K562 (cell line): ENCODE data around the gene UIMC1. TPM values are rescaled to one million over a fixed set of nuclear protein-coding genes. Genes with fewer than 3 reads are reported as not detected.

Experiments
- ATAC-seq: fragments of 200-7000 bp; cut with Tn5 transposase; 3 replicates; pipeline ENCODE4 v1.9.1; 2020; ENCODE audit warnings: moderate library complexity
- BruUV-seq: library from RNA; stranded (reverse); fragments of 400-500 nt; replicated peaks from 2 replicates; lab custom pipeline; 2021; lab: Mats Ljungman, UMichigan
- CTCF ChIA-PET: fragments of 300-600 bp; formaldehyde crosslinking; extraction: SDS; loops from one replicate; lab custom pipeline; 2021; ENCODE audit warnings: low intra/inter-chr PET ratio; lab: Yijun Ruan, JAX
- POLR2A ChIA-PET: fragments of 300-600, 350-650 bp; sonication (Branson Sonifier 250); formaldehyde crosslinking; extraction: SDS; loops from one replicate; lab custom pipeline; 2021; ENCODE audit warnings: antibody characterized with exemption, inconsistent platforms; lab: Yijun Ruan, JAX
- DNase-seq, 4 experiments: peaks; one replicate each; pipeline versions ENCODE4 v3.0.0 to v3.0.0-alpha.2; 2011 to 2018; ENCODE audit warnings: low spot score in 3 of 4, mixed read lengths in 3 of 4; ENCODE audit errors: extremely low read depth in 1 of 4
- FAIRE-seq: peaks from 2 replicates; lab custom pipeline; 2011; peaks lifted over from hg19 to GRCh38; lab: Jason Lieb, UNC
- H2AFZ ChIP-seq: 2 replicates; pipeline ENCODE4 v1.6.0; 2011; ENCODE audit warnings: low read depth, low read length, control low read depth, inconsistent platforms
- H3K27ac ChIP-seq: fragments of 200-600 bp; 3 replicates; pipeline ENCODE4 v1.8.0; 2011; ENCODE audit warnings: low read depth, mild to moderate bottlenecking, control low read depth, inconsistent platforms, low read length, moderate library complexity, mixed read lengths; ENCODE audit errors: extremely low read depth
- H3K27me3 ChIP-seq, 2 experiments: fragments of 300-600 bp in 1 of 2; 2 replicates in 1 of 2; 3 replicates in 1 of 2; pipeline versions ENCODE4 v1.6.0 to v1.8.0; 2011; ENCODE audit warnings: inconsistent platforms in 2 of 2, low read length in 2 of 2, mild to moderate bottlenecking in 1 of 2, mixed read lengths in 1 of 2, moderate library complexity in 1 of 2; ENCODE audit not compliant: control insufficient read depth in 2 of 2, insufficient read depth in 2 of 2
- H3K36me3 ChIP-seq: fragments of 300-600 bp; 3 replicates; pipeline ENCODE4 v1.8.0; 2011; ENCODE audit warnings: mild to moderate bottlenecking, low read length, inconsistent platforms; ENCODE audit not compliant: control insufficient read depth, insufficient read depth
- H3K4me1 ChIP-seq, 2 experiments: fragments of 200-600 bp in 1 of 2; replicated peaks in 1 of 2; 2 replicates in 1 of 2; 3 replicates in 1 of 2; pipeline versions ENCODE4 v1.5.1 to v1.8.0; 2011; ENCODE audit warnings: inconsistent platforms in 2 of 2, low read length in 2 of 2, mild to moderate bottlenecking in 1 of 2, mixed read lengths in 1 of 2, moderate library complexity in 1 of 2; ENCODE audit not compliant: control insufficient read depth in 2 of 2, insufficient read depth in 2 of 2
- H3K4me2 ChIP-seq: 2 replicates; pipeline ENCODE4 v1.6.1; 2011; ENCODE audit warnings: low read length, control low read depth, inconsistent platforms, mixed read lengths; ENCODE audit not compliant: insufficient read depth
- H3K4me3 ChIP-seq: fragments of 200-600 bp; sonication (generic), shearing (Covaris generic); 2 replicates; pipeline ENCODE4 v1.5.1; 2016; ENCODE audit warnings: control low read depth, inconsistent platforms
- H3K79me2 ChIP-seq: fragments of 200-600 bp; 3 replicates; pipeline ENCODE4 v1.8.0; 2011; ENCODE audit warnings: low read length, inconsistent platforms; ENCODE audit not compliant: control insufficient read depth, insufficient read depth
- H3K9ac ChIP-seq, 2 experiments: 2 replicates each; pipeline versions ENCODE4 v1.6.0 to v1.6.1; 2011; ENCODE audit warnings: low read depth in 2 of 2, low read length in 2 of 2, control low read depth in 1 of 2, inconsistent platforms in 1 of 2, mild to moderate bottlenecking in 1 of 2, mixed read lengths in 1 of 2; ENCODE audit not compliant: insufficient read depth in 1 of 2
- H3K9me1 ChIP-seq: one replicate; pipeline ENCODE4 v1.6.0; 2011; ENCODE audit warnings: inconsistent platforms, mild to moderate bottlenecking, low read length, moderate library complexity; ENCODE audit not compliant: control insufficient read depth, insufficient read depth
- H3K9me3 ChIP-seq: replicated peaks from 2 replicates; pipeline ENCODE4 v1.5.1; 2011; ENCODE audit warnings: low read depth, low read length, inconsistent platforms; ENCODE audit not compliant: control insufficient read depth, insufficient read depth
- H4K20me1 ChIP-seq: replicated peaks from 2 replicates; pipeline ENCODE4 v1.6.1; 2011; ENCODE audit warnings: low read length, inconsistent platforms, mixed read lengths; ENCODE audit not compliant: control insufficient read depth, insufficient read depth
- FOXA1 ChIP-seq: fragments of 450-650 bp; IDR thresholded peaks from 2 replicates; pipeline ENCODE4 v1.6.1; 2016; ENCODE audit warnings: mild to moderate bottlenecking, borderline replicate concordance
- HNRNPK ChIP-seq: fragments of 200-400 bp; formaldehyde crosslinking; IDR thresholded peaks from one replicate; pipeline ENCODE4 v1.6.1; 2018; ENCODE audit warnings: mild to moderate bottlenecking, low read depth, low read length; ENCODE audit not compliant: poor library complexity, severe bottlenecking
- MEIS2 ChIP-seq: fragments of 450-650 bp; IDR thresholded peaks from 2 replicates; pipeline ENCODE4 v1.6.1; 2014; ENCODE audit warnings: mild to moderate bottlenecking; ENCODE audit not compliant: partially characterized antibody
- MYC ChIP-seq, 2 experiments: fragments of 250-450 bp in 1 of 2; sonication (Bioruptor Pico) in 1 of 2; IDR thresholded peaks; 2 replicates each; pipeline versions ENCODE4 v1.5.1 to v1.6.1; 2012 to 2021; ENCODE audit warnings: low read depth in 2 of 2, borderline replicate concordance in 1 of 2, improper control_type of control experiment in 1 of 2, low read length in 1 of 2, mild to moderate bottlenecking in 1 of 2, moderate library complexity in 1 of 2
- RBM39 ChIP-seq: fragments of 200-400 bp; formaldehyde crosslinking; optimal IDR thresholded peaks from 2 replicates; pipeline ENCODE3; 2018; ENCODE audit warnings: low read depth, low read length
- RNF219 ChIP-seq: fragments of 250-450 bp; sonication (Bioruptor Pico); IDR thresholded peaks from 2 replicates; pipeline ENCODE4 v1.5.0; 2022; ENCODE audit warnings: mild to moderate bottlenecking
- SIN3A ChIP-seq, 2 experiments: fragments of 150-350 bp in 1 of 2; IDR thresholded peaks; 2 replicates each; pipeline ENCODE4 v1.6.1; 2011 to 2016; ENCODE audit warnings: borderline replicate concordance in 2 of 2, low read depth in 2 of 2, low read length in 2 of 2, mild to moderate bottlenecking in 2 of 2, moderate library complexity in 2 of 2; ENCODE audit not compliant: control insufficient read depth in 1 of 2
- TAF1 ChIP-seq: IDR thresholded peaks from 2 replicates; pipeline ENCODE4 v1.6.1; 2011; ENCODE audit warnings: mild to moderate bottlenecking, low read length, moderate library complexity; ENCODE audit not compliant: insufficient read depth, control insufficient read depth, severe bottlenecking; ENCODE audit errors: extremely low read depth
- YY1 ChIP-seq, 3 experiments: IDR thresholded peaks; 2 replicates each; pipeline ENCODE4 v1.6.1; 2011; ENCODE audit warnings: low read length in 2 of 3, mild to moderate bottlenecking in 2 of 3, moderate library complexity in 2 of 3, borderline replicate concordance in 1 of 3, control low read depth in 1 of 3, low read depth in 1 of 3; ENCODE audit not compliant: insufficient read depth in 3 of 3, insufficient replicate concordance in 2 of 3, control insufficient read depth in 1 of 3, insufficient read length in 1 of 3; ENCODE audit errors: extremely low read depth in 1 of 3
- ZC3H4 ChIP-seq: sonication (generic); formaldehyde crosslinking; IDR thresholded peaks from 2 replicates; pipeline ENCODE4 v1.9.0; 2021; ENCODE audit warnings: missing genetic modification reagents, borderline replicate concordance
- WGBS: fragments of 100-300 bp; shearing (Covaris generic); methylation state at CpG from one replicate; pipeline ENCODE4 v1.1.6; 2016; ENCODE audit warnings: low coverage, mixed read lengths; ENCODE audit not compliant: insufficient coverage; ENCODE audit errors: missing lambda C conversion rate; 5-methylcytosine and 5-hydroxymethylcytosine counted together
- in situ Hi-C: fragments of 300-500 bp; cut with MboI; formaldehyde crosslinking; loops from 4 replicates; pipeline ENCODE4 v1.15.0; 2018; ENCODE audit warnings: inconsistent platforms, mixed read lengths
- intact Hi-C: fragments of 100-400 bp; cut with micrococcal nuclease; formaldehyde crosslinking; loops from 2 replicates; pipeline ENCODE4 v1.14.2; 2022
- polyA plus RNA-seq, 8 experiments: library from polyadenylated mRNA; depleted of rRNA in 4 of 8; stranded (reverse) in 5 of 8; unstranded in 3 of 8; fragments of >200 nt; fragmentation: Nextera tagmentation in 2 of 8; fragmentation: Illumina TruSeq in 1 of 8; extraction: Ambion mirVana in 2 of 8; extraction: Trizol in 1 of 8; gene quantifications; 2 replicates each; pipeline versions ENCODE4 v1.2.1 to v1.2.3, GENCODE V29; 2011 to 2014; ENCODE audit warnings: inconsistent platforms in 1 of 8, missing spikeins in 1 of 8
- total RNA-seq, 7 experiments: library from RNA; depleted of rRNA in 6 of 7; stranded (reverse); fragments of >200 nt in 6 of 7; fragmentation: Illumina TruSeq in 2 of 7; extraction: Trizol in 2 of 7; gene quantifications; 2 replicates each; pipeline versions ENCODE4 v1.2.1 to v1.2.3, GENCODE V29; 2011 to 2021; ENCODE audit warnings: low replicate concordance in 1 of 7
- TF ChIP-seq, protein P1 (sequence below): fragments of 450-650 bp; formaldehyde crosslinking; IDR thresholded peaks from 2 replicates; pipeline ENCODE4 v1.4.0; 2020; ENCODE audit warnings: mild to moderate bottlenecking, mixed read lengths
- TF ChIP-seq, protein P2 (sequence below), 2 experiments: fragments of 450-650 bp in 1 of 2; sonication (generic) in 1 of 2; formaldehyde crosslinking in 1 of 2; IDR thresholded peaks in 1 of 2; conservative IDR thresholded peaks in 1 of 2; 2 replicates each; pipeline versions ENCODE4 v1.6.1 to v1.8.1; 2016 to 2023; ENCODE audit warnings: mild to moderate bottlenecking in 2 of 2, moderate library complexity in 2 of 2, inconsistent platforms in 1 of 2, missing genetic modification reagents in 1 of 2
- TF ChIP-seq, protein P3 (sequence below): sonication (generic); formaldehyde crosslinking; IDR thresholded peaks from 2 replicates; pipeline ENCODE4 v1.8.0; 2022; ENCODE audit warnings: missing genetic modification reagents, mild to moderate bottlenecking, borderline replicate concordance

UIMC1 gene
- total and polyA plus RNA-seq, 9 of the 15 experiments (the other 6 are each of a cell fraction or from before 2014, with no cell fraction given): 14.9 to 51.7 (median 36.8) TPM

DNA sequence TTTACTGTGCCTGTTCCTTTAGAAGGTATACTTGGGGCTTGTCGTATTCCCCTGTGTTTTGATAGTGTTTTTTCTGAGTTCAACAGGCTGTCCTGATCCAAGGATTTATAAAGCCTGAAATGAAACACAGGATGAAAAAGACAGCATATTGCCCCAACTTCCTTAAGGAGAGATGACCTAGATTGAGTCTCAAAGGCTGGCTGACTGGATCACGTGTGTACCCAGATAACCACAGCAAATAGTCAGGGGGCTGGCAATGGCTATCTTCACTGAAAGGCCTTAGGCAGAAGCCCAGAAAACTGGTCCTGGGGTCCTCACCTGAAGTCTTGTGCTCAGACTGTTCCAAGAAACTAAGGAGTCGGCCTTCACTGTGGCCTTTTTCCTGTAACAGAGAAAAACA, 99.8 kb downstream of the UIMC1 start:
- Histone ChIP-seq H3K4me3 (no peak overlapping the region), H3K27ac (no peak overlapping the region), H3K36me3 (peaks cover 89% of the 10 kb centered on the region), H3K4me1 (peaks cover 0 to 14% of the 10 kb centered on the region in 2 experiments; a peak in 2 of 5 replicates), H3K9me1 (peaks cover 3% of the 10 kb centered on the region), H3K27me3 (no peaks in the 10 kb centered on the region), H3K9me3 (no peaks in the 10 kb centered on the region), H3K79me2 (no peaks in the 10 kb centered on the region), H2AFZ (no peak overlapping the region), H3K9ac (no peak overlapping the region), H3K4me2 (no peak overlapping the region), H4K20me1 (no peaks in the 10 kb centered on the region)
- WGBS: 76% methylated on average over 3 of the region's 3 CpGs
- DNase-seq: no peak
- POLR2A ChIA-PET: no interaction called here
- in situ Hi-C loops (no loop called here), intact Hi-C loops (no loop called here)
- BruUV-seq: no TSS peak
- ATAC-seq: no peak
- no peak for FAIRE-seq
- CTCF ChIA-PET: no interaction called here
- TF ChIP-seq RNF219 (CRISPR knock-in tag) (no peak), ZC3H4 (CRISPR knock-in tag) (no peak), YY1 (IDR thresholded peaks at IDR 0.05; ENCODE audit: borderline replicate concordance in 1 of 3, control insufficient read depth in 1 of 3, extremely low read depth in 1 of 3, insufficient read depth in 3 of 3, insufficient read length in 1 of 3, insufficient replicate concordance in 2 of 3, low read depth in 1 of 3, low read length in 2 of 3) (no peak), SIN3A (IDR thresholded peaks at IDR 0.05; ENCODE audit: borderline replicate concordance in 2 of 2, control insufficient read depth in 1 of 2, low read depth in 2 of 2, low read length in 2 of 2) (no peak), MYC (IDR thresholded peaks at IDR 0.05; ENCODE audit: low read depth, low read length) (no peak), MYC (CRISPR knock-in tag; IDR thresholded peaks at IDR 0.05; ENCODE audit: borderline replicate concordance, low read depth) (no peak), TAF1 (no peak), FOXA1 (no peak), MEIS2 (no peak), RBM39 (no peak), HNRNPK (no peak)
- TF ChIP-seq, protein P1, sequence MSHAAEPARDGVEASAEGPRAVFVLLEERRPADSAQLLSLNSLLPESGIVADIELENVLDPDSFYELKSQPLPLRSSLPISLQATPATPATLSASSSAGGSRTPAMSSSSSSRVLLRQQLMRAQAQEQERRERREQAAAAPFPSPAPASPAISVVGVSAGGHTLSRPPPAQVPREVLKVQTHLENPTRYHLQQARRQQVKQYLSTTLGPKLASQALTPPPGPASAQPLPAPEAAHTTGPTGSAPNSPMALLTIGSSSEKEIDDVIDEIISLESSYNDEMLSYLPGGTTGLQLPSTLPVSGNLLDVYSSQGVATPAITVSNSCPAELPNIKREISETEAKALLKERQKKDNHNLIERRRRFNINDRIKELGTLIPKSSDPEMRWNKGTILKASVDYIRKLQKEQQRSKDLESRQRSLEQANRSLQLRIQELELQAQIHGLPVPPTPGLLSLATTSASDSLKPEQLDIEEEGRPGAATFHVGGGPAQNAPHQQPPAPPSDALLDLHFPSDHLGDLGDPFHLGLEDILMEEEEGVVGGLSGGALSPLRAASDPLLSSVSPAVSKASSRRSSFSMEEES (CRISPR knock-in tag): no peak
- TF ChIP-seq, protein P2, sequence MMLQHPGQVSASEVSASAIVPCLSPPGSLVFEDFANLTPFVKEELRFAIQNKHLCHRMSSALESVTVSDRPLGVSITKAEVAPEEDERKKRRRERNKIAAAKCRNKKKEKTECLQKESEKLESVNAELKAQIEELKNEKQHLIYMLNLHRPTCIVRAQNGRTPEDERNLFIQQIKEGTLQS (IDR thresholded peaks at IDR 0.05): no peak
- TF ChIP-seq, protein P2 (CRISPR knock-in tag; conservative IDR thresholded peaks at IDR 0.05): no peak
- TF ChIP-seq, protein P3, sequence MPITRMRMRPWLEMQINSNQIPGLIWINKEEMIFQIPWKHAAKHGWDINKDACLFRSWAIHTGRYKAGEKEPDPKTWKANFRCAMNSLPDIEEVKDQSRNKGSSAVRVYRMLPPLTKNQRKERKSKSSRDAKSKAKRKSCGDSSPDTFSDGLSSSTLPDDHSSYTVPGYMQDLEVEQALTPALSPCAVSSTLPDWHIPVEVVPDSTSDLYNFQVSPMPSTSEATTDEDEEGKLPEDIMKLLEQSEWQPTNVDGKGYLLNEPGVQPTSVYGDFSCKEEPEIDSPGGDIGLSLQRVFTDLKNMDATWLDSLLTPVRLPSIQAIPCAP: no peak
